ENCODE measurements around the gene NHEJ1. TPM values are rescaled to one million over a fixed set of nuclear protein-coding genes. Genes with fewer than 3 reads are reported as not detected.

The NHEJ1 gene
- total and polyA plus RNA-seq, 12 donors: 3.8 to 12.0 (median 7.1) TPM

DNA sequence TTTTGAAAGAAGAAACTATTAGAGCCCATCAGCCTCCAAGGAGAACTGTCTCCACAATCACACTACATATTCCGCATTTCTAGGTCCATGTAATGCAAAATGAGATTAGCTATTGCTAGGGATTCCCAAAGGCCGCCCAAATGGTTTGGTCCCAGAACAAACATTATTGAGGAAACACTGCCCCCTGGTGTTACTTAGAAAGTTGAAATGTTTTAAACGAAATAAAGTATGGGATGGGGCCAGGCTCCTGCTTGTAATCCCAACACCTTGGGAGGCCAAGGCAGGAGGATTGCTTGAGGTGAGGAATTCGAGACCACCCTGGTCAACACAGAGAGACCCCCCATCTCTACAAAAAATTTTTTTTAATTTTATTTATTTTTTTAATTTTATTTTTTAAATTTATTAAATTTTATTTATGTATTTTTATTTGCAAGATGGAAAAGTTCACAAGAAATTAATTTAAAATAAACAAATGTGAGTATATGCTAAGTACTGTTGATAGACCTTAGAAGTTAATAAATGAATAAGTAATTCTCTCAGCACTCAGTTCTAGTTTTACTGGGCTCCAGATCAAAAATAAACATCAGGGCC, 5.5 kb downstream of the NHEJ1 start:
- 13 to 16% methylated on average over 4 of the region's 4 CpGs for WGBS, 2 donors
- DNase-seq (peak in 1 of 2 donors; percentile 57), ATAC-seq (peak in 3 of 8 donors; percentile 27 to 53 (median 50))
- Histone ChIP-seq H3K36me3 (peaks cover 0 to 66% (median 15%) of the 10 kb centered on the region in 9 donors), H3K9me3 (no peaks in the 10 kb centered on the region), H3K27ac (no peak overlapping the region), H3K4me1 (peaks cover 0 to 12% (median 6%) of the 10 kb centered on the region in 9 donors), H3K4me3 (no peak overlapping the region), H3K27me3 (no peaks in the 10 kb centered on the region)
- TF ChIP-seq, protein P1, sequence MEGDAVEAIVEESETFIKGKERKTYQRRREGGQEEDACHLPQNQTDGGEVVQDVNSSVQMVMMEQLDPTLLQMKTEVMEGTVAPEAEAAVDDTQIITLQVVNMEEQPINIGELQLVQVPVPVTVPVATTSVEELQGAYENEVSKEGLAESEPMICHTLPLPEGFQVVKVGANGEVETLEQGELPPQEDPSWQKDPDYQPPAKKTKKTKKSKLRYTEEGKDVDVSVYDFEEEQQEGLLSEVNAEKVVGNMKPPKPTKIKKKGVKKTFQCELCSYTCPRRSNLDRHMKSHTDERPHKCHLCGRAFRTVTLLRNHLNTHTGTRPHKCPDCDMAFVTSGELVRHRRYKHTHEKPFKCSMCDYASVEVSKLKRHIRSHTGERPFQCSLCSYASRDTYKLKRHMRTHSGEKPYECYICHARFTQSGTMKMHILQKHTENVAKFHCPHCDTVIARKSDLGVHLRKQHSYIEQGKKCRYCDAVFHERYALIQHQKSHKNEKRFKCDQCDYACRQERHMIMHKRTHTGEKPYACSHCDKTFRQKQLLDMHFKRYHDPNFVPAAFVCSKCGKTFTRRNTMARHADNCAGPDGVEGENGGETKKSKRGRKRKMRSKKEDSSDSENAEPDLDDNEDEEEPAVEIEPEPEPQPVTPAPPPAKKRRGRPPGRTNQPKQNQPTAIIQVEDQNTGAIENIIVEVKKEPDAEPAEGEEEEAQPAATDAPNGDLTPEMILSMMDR (IDR thresholded peaks at IDR 0.05): peak; percentile 49 to 77 (median 66)
- intact Hi-C loops (cut with DNase I): loop anchor here in 6 of 10 donors (1.0 to 10.0 kb wide), 9 partner anchors 36 to 300 kb away; partner anchors contain the start of genes WNT6 (in 2 of the 6) and CRYBA2 (in 1 of the 6)

DNA sequence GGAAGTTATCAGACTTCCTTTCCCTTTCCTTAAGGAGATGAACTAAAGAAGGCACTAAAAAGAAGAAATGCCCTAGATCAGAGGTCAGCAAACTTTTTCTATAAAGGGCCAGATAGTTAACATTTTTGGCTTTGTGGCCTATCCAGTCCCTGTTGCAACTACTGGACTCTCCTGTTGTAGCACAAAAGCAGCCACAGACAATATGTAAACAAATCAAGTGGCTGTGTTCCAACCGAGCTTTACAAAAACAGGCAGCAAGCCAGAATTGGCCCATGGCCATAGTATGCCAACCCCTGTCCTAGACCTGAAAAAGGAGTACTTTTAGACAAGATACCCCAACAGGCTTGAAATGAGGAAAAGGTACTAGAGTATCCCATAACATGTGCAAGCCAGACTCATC, 10.9 kb downstream of the NHEJ1 start:
- no peak overlapping the region for H3K27ac ChIP-seq
- no peaks in the 10 kb centered on the region for H3K9me3 ChIP-seq
- TF ChIP-seq, protein P1 (IDR thresholded peaks at IDR 0.05): no peak
- no peak for ATAC-seq
- WGBS, 2 donors: 28 to 52% methylated on average over 1 of the region's 1 CpG
- DNase-seq: no peak
- peaks cover 0 to 91% (median 21%) of the 10 kb centered on the region in 9 donors for H3K36me3 ChIP-seq
- intact Hi-C loops (cut with DNase I): loop anchor here in 7 of 10 donors (5.0 to 10.0 kb wide), 5 partner anchors 92 to 295 kb away; partner anchors contain the start of genes WNT6 (in 2 of the 7) and CRYBA2 (in 1 of the 7)
- H3K27me3 ChIP-seq: no peaks in the 10 kb centered on the region
- no peak overlapping the region for H3K4me3 ChIP-seq
- H3K4me1 ChIP-seq: peaks cover 0 to 8% (median 0%) of the 10 kb centered on the region in 9 donors

DNA sequence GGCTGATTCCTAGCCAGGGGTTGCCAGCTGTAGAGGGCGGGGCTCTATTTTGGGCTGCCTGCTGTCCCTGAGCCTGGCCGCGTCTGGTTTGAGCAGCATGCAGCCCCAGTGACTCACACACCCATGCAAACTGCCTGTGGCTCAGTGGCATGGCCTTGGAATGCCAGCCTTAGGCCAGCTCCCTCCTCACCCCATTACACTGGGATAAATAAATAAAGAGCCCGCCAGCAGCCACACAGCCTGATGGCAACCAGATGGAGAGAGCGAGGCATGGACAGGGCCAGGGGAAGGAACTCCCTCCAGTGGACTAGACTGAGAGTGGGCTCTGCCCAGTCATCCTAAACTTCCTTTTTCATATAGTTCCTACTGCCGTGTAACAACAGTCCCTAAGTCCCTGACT, 18.3 kb downstream of the NHEJ1 start:
- DNase-seq (no peak), ATAC-seq (peak in 1 of 8 donors; percentile 16)
- WGBS, 2 donors: 89 to 95% methylated on average over 6 of the region's 6 CpGs
- H3K36me3 ChIP-seq: peaks cover 0 to 94% (median 22%) of the 10 kb centered on the region in 9 donors
- TF ChIP-seq, protein P1 (IDR thresholded peaks at IDR 0.05): no peak
- H3K27ac ChIP-seq: no peak overlapping the region
- peaks cover 0 to 6% (median 0%) of the 10 kb centered on the region in 11 donors for H3K9me3 ChIP-seq
- intact Hi-C loops (cut with DNase I): no loop called here
- no peaks in the 10 kb centered on the region for H3K27me3 ChIP-seq
- H3K4me1 ChIP-seq: no peaks in the 10 kb centered on the region
- H3K4me3 ChIP-seq: no peak overlapping the region

DNA sequence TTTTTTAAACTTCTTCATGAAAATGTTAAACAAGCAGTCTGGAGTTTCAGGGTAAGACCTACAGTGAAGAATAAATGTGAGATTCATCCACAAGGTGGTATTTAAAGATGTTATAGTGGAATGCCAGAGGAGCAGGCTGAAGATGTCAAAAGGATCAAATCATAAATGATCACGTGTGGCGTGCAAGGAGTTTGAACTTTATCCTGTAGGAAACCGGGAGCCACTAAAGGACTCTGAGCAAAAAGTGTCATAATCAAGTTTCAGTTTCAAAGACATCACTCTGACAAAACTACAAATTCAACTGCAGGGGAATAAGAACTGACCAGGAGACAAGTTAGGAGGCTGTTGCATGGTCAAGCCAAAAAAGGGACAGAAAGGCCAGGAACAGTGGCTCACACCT, 19.9 kb downstream of the NHEJ1 start:
- DNase-seq (no peak), ATAC-seq (no peak)
- no peaks in the 10 kb centered on the region for H3K27me3 ChIP-seq
- intact Hi-C loops (cut with DNase I): no loop called here
- H3K9me3 ChIP-seq: peaks cover 0 to 6% (median 0%) of the 10 kb centered on the region in 11 donors
- no peak overlapping the region for H3K27ac ChIP-seq
- H3K36me3 ChIP-seq: peaks cover 0 to 78% (median 19%) of the 10 kb centered on the region in 9 donors
- no peak overlapping the region for H3K4me3 ChIP-seq
- 95 to 98% methylated on average over 3 of the region's 3 CpGs for WGBS, 2 donors
- H3K4me1 ChIP-seq: no peaks in the 10 kb centered on the region
- TF ChIP-seq, protein P1 (IDR thresholded peaks at IDR 0.05): no peak

All from heart right ventricle (tissue), 16 donors.